Measurements from ENCODE around the gene RRP8. TPM values are rescaled to one million over a fixed set of nuclear protein-coding genes. Genes with fewer than 3 reads are reported as not detected.

Gene RRP8
- total RNA-seq, 4 donors from 2014 or later, result 14.9 to 22.7 (median 18.0) TPM

DNA sequence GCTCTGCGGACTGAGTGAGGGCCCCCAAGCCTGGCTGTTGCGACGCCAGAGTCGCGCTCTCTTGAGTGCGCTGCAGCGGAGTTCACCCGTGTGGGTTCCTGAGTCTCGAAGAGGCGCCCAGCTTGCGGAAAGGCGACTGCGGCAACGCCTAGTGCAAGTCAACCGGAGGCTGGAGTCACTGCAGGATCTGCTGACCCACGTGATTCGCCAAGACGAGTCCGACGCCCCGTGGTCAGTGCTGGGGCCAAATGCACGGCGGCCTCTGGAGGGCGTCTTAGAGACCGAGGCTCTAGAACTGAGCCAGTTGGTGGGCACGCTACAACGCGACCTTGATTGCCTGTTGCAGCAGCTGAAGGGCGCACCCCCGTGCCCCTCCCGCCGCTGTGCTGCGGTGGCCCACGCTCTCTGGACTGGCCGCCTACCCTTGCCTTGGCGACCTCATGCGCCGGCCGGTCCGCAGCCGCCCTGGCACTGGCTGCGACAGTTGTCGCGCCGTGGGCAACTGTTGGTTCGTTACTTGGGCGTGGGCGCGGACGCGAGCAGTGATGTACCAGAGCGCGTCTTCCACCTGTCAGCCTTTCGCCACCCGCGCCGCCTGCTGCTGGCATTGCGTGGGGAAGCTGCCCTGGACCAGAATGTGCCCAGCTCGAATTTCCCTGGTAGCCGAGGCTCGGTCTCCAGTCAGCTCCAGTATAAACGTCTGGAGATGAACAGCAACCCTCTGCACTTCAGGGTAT is 32.6 kb downstream of the RRP8 start:
- DNase-seq (ENCODE audit: low spot score in 2 of 2), result no peak
- intact Hi-C loops (cut with DNase I; ENCODE audit: low total_unique reads), result no loop called here
- H3K4me3 ChIP-seq (ENCODE audit: low read depth, poor library complexity, severe bottlenecking), result no peak overlapping the region
- TF ChIP-seq, protein P1, sequence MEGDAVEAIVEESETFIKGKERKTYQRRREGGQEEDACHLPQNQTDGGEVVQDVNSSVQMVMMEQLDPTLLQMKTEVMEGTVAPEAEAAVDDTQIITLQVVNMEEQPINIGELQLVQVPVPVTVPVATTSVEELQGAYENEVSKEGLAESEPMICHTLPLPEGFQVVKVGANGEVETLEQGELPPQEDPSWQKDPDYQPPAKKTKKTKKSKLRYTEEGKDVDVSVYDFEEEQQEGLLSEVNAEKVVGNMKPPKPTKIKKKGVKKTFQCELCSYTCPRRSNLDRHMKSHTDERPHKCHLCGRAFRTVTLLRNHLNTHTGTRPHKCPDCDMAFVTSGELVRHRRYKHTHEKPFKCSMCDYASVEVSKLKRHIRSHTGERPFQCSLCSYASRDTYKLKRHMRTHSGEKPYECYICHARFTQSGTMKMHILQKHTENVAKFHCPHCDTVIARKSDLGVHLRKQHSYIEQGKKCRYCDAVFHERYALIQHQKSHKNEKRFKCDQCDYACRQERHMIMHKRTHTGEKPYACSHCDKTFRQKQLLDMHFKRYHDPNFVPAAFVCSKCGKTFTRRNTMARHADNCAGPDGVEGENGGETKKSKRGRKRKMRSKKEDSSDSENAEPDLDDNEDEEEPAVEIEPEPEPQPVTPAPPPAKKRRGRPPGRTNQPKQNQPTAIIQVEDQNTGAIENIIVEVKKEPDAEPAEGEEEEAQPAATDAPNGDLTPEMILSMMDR (IDR thresholded peaks at IDR 0.05), result no peak
- no peak for TF ChIP-seq POLR2A (IDR thresholded peaks at IDR 0.05)
- WGBS, 2 donors, result 58 to 94% methylated on average over 62 of the region's 62 CpGs

DNA sequence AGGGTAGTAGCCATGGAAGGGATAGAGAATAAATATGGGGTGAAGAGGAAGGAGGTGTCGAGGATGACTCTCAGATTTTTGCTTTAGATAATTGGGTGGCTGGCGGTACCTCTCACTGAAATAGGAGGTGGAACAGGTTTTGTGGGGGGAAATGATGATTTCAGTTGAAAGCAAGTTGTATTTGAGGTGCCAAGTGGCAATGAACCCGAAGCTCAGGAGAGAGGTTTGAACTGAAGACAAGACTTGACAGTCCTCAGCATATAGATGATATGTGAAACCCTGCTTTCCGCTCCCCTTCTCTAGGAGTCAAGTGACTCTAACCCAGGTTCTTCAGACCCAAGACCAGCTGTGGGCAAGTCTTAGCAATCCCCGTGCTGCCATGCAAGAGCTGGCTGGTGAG is 33.7 kb downstream of the RRP8 start:
- no peak overlapping the region for H3K4me3 ChIP-seq (ENCODE audit: low read depth, poor library complexity, severe bottlenecking)
- no peak for DNase-seq (ENCODE audit: low spot score in 2 of 2)
- intact Hi-C loops (cut with DNase I; ENCODE audit: low total_unique reads), result no loop called here
- TF ChIP-seq POLR2A (IDR thresholded peaks at IDR 0.05), result no peak
- TF ChIP-seq, protein P1 (IDR thresholded peaks at IDR 0.05), result no peak
- 85 to 97% methylated on average over 5 of the region's 5 CpGs for WGBS, 2 donors

DNA sequence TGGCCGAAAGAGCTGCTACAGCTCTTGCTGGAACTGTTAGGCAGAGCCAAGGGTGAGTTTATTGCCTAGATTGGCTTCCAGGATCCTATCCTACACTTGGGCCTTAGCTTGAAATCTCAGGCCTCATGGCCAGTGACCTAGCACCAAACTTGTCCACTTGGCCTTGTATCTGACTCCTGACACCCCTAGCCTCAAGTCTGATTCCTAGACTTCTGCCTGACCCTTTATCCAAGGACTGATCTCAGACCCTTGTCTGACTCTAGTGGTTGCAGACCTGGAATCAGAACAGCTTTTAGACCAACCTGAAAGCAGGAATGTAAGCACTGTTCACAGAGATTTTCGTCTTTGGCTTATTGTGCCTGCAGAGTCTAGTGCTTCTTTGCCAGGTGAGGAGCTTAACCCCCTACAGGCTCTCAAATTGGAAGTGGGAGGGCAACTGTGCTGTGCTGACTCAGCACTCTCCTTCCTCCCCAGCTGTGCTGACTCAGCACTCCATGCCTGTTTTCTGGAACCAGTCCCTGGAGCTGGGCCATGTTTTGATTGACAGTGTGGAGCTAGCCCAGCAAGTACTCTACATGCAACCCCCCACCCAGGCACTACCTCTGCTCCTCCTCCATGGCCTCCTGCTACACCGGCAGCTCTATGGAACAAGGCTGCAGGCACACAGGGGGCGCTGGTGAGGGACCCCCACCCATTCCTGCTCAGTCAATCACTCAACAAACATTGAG is 35.1 kb downstream of the RRP8 start:
- TF ChIP-seq, protein P1 (IDR thresholded peaks at IDR 0.05), result no peak
- no peak for TF ChIP-seq POLR2A (IDR thresholded peaks at IDR 0.05)
- no peak for DNase-seq (ENCODE audit: low spot score in 2 of 2)
- WGBS, 2 donors, result 57 to 59% methylated on average over 4 of the region's 4 CpGs
- intact Hi-C loops (cut with DNase I; ENCODE audit: low total_unique reads), result no loop called here
- no peak overlapping the region for H3K4me3 ChIP-seq (ENCODE audit: low read depth, poor library complexity, severe bottlenecking)

DNA sequence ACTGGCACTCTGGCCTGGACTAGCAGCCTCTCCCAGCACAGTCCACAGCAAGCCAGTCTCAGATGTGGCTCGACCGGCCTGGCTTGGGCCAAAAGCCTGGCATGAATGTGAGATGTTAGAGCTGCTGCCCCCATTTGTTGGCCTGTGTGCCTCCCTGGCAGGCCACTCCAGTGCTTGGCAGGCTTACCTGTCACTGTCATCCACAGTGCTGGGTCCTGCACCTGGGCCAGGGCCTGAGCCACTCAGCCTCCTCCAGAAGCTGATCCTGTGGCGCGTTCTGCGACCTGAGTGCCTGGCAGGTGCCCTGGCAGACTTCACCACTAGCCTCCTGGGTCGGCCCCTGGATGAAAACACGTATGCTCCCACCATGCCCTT is 36.1 kb downstream of the RRP8 start:
- intact Hi-C loops (cut with DNase I; ENCODE audit: low total_unique reads), result no loop called here
- 81 to 84% methylated on average over 7 of the region's 7 CpGs for WGBS, 2 donors

DNA sequence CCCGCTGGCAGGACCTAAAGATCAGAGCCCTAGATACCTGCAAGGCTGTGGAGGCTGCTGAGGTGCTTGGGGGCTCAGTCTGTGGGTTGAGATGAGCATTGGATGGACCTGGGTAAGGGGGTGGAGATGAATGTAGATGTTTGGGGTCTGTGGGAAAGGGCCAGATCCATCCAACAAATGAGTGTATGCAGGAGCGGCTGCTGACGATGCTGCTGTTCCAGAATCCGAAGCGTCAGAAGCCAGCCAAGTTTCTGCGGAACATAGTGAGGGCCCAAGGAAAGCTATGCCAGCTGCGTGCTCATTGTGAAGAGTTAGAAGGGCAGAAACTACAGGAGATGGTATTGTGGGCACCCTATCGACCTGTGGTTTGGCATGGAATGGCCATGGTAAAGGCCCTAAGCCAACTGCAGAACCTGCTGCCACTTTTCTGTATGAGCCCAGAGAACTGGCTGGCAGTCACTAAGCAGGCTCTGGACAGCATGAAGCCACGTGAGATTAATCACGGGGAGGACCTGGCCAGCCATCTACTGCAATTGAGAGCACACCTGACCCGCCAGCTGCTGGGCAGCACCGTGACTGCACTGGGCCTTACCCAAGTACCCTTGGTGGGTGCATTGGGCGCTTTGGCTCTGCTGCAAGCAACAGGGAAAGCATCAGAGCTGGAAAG is 36.6 kb downstream of the RRP8 start:
- intact Hi-C loops (cut with DNase I; ENCODE audit: low total_unique reads), result no loop called here
- DNase-seq (ENCODE audit: low spot score in 2 of 2), result no peak

More for the DNA sequence above, 36.1 kb downstream of the RRP8 start:
- DNase-seq (ENCODE audit: low spot score in 2 of 2), result no peak
- TF ChIP-seq, protein P1 (IDR thresholded peaks at IDR 0.05), result no peak
- no peak for TF ChIP-seq POLR2A (IDR thresholded peaks at IDR 0.05)
- H3K4me3 ChIP-seq (ENCODE audit: low read depth, poor library complexity, severe bottlenecking), result no peak overlapping the region

More for the DNA sequence above, 36.6 kb downstream of the RRP8 start:
- 81 to 89% methylated on average over 13 of the region's 13 CpGs for WGBS, 2 donors
- TF ChIP-seq POLR2A (IDR thresholded peaks at IDR 0.05), result no peak
- TF ChIP-seq, protein P1 (IDR thresholded peaks at IDR 0.05), result no peak
- H3K4me3 ChIP-seq (ENCODE audit: low read depth, poor library complexity, severe bottlenecking), result no peak overlapping the region

Measured in lower leg skin (tissue), 4 donors.